K562 (cell line): ENCODE measurements around the gene PSMB7. TPM values are rescaled to one million over a fixed set of nuclear protein-coding genes. Genes with fewer than 3 reads are reported as not detected.

ENCODE experiments used
- ATAC-seq: fragments of 200-7000 bp; cut with Tn5 transposase; 3 replicates; pipeline ENCODE4 v1.9.1; 2020; ENCODE audit warnings: moderate library complexity
- BruUV-seq: library from RNA; stranded (reverse); fragments of 400-500 nt; replicated peaks from 2 replicates; lab custom pipeline; 2021; lab: Mats Ljungman, UMichigan
- CTCF ChIA-PET: fragments of 300-600 bp; formaldehyde crosslinking; extraction: SDS; loops from one replicate; lab custom pipeline; 2021; ENCODE audit warnings: low intra/inter-chr PET ratio; lab: Yijun Ruan, JAX
- POLR2A ChIA-PET: fragments of 300-600, 350-650 bp; sonication (Branson Sonifier 250); formaldehyde crosslinking; extraction: SDS; loops from one replicate; lab custom pipeline; 2021; ENCODE audit warnings: antibody characterized with exemption, inconsistent platforms; lab: Yijun Ruan, JAX
- DNase-seq, 4 experiments: peaks; one replicate each; pipeline versions ENCODE4 v3.0.0 to v3.0.0-alpha.2; 2011 to 2018; ENCODE audit warnings: low spot score in 3 of 4, mixed read lengths in 3 of 4; ENCODE audit errors: extremely low read depth in 1 of 4
- FAIRE-seq: peaks from 2 replicates; lab custom pipeline; 2011; peaks lifted over from hg19 to GRCh38; lab: Jason Lieb, UNC
- H2AFZ ChIP-seq: 2 replicates; pipeline ENCODE4 v1.6.0; 2011; ENCODE audit warnings: low read depth, low read length, control low read depth, inconsistent platforms
- H3K27ac ChIP-seq: fragments of 200-600 bp; 3 replicates; pipeline ENCODE4 v1.8.0; 2011; ENCODE audit warnings: low read depth, mild to moderate bottlenecking, control low read depth, inconsistent platforms, low read length, moderate library complexity, mixed read lengths; ENCODE audit errors: extremely low read depth
- H3K27me3 ChIP-seq, 2 experiments: fragments of 300-600 bp in 1 of 2; 2 replicates in 1 of 2; 3 replicates in 1 of 2; pipeline versions ENCODE4 v1.6.0 to v1.8.0; 2011; ENCODE audit warnings: inconsistent platforms in 2 of 2, low read length in 2 of 2, mild to moderate bottlenecking in 1 of 2, mixed read lengths in 1 of 2, moderate library complexity in 1 of 2; ENCODE audit not compliant: control insufficient read depth in 2 of 2, insufficient read depth in 2 of 2
- H3K36me3 ChIP-seq: fragments of 300-600 bp; 3 replicates; pipeline ENCODE4 v1.8.0; 2011; ENCODE audit warnings: mild to moderate bottlenecking, low read length, inconsistent platforms; ENCODE audit not compliant: control insufficient read depth, insufficient read depth
- H3K4me1 ChIP-seq, 2 experiments: fragments of 200-600 bp in 1 of 2; replicated peaks in 1 of 2; 2 replicates in 1 of 2; 3 replicates in 1 of 2; pipeline versions ENCODE4 v1.5.1 to v1.8.0; 2011; ENCODE audit warnings: inconsistent platforms in 2 of 2, low read length in 2 of 2, mild to moderate bottlenecking in 1 of 2, mixed read lengths in 1 of 2, moderate library complexity in 1 of 2; ENCODE audit not compliant: control insufficient read depth in 2 of 2, insufficient read depth in 2 of 2
- H3K4me2 ChIP-seq: 2 replicates; pipeline ENCODE4 v1.6.1; 2011; ENCODE audit warnings: low read length, control low read depth, inconsistent platforms, mixed read lengths; ENCODE audit not compliant: insufficient read depth
- H3K4me3 ChIP-seq: fragments of 200-600 bp; sonication (generic), shearing (Covaris generic); 2 replicates; pipeline ENCODE4 v1.5.1; 2016; ENCODE audit warnings: control low read depth, inconsistent platforms
- H3K79me2 ChIP-seq: fragments of 200-600 bp; 3 replicates; pipeline ENCODE4 v1.8.0; 2011; ENCODE audit warnings: low read length, inconsistent platforms; ENCODE audit not compliant: control insufficient read depth, insufficient read depth
- H3K9ac ChIP-seq, 2 experiments: 2 replicates each; pipeline versions ENCODE4 v1.6.0 to v1.6.1; 2011; ENCODE audit warnings: low read depth in 2 of 2, low read length in 2 of 2, control low read depth in 1 of 2, inconsistent platforms in 1 of 2, mild to moderate bottlenecking in 1 of 2, mixed read lengths in 1 of 2; ENCODE audit not compliant: insufficient read depth in 1 of 2
- H3K9me1 ChIP-seq: one replicate; pipeline ENCODE4 v1.6.0; 2011; ENCODE audit warnings: inconsistent platforms, mild to moderate bottlenecking, low read length, moderate library complexity; ENCODE audit not compliant: control insufficient read depth, insufficient read depth
- H3K9me3 ChIP-seq: replicated peaks from 2 replicates; pipeline ENCODE4 v1.5.1; 2011; ENCODE audit warnings: low read depth, low read length, inconsistent platforms; ENCODE audit not compliant: control insufficient read depth, insufficient read depth
- H4K20me1 ChIP-seq: replicated peaks from 2 replicates; pipeline ENCODE4 v1.6.1; 2011; ENCODE audit warnings: low read length, inconsistent platforms, mixed read lengths; ENCODE audit not compliant: control insufficient read depth, insufficient read depth
- BRCA1 ChIP-seq, 2 experiments: fragments of 450-650 bp in 1 of 2; sonication (generic) in 1 of 2; formaldehyde crosslinking in 1 of 2; IDR thresholded peaks; 2 replicates each; pipeline versions ENCODE4 v1.5.0 to v1.6.1; 2017 to 2020; ENCODE audit warnings: mild to moderate bottlenecking in 1 of 2, missing genetic modification reagents in 1 of 2
- CAMTA2 ChIP-seq: fragments of 250-450 bp; sonication (Bioruptor Pico); conservative IDR thresholded peaks from 2 replicates; pipeline ENCODE4 v1.5.1; 2022
- DMBX1 ChIP-seq: fragments of 250-450 bp; sonication (Bioruptor Pico); IDR thresholded peaks from 2 replicates; pipeline ENCODE4 v1.8.0; 2022; ENCODE audit warnings: inconsistent platforms, mild to moderate bottlenecking, moderate library complexity, borderline replicate concordance
- ESRRA ChIP-seq: fragments of 450-650 bp; IDR thresholded peaks from 2 replicates; pipeline ENCODE4 v1.6.1; 2014; ENCODE audit warnings: low read depth, mild to moderate bottlenecking, moderate library complexity, borderline replicate concordance
- HNRNPL ChIP-seq: fragments of 200-400 bp; formaldehyde crosslinking; IDR thresholded peaks from 2 replicates; pipeline ENCODE4 v1.6.1; 2017; ENCODE audit warnings: low read depth, mild to moderate bottlenecking, low read length
- RBM22 ChIP-seq: fragments of 200-400 bp; formaldehyde crosslinking; IDR thresholded peaks from 2 replicates; pipeline ENCODE4 v1.6.1; 2018; ENCODE audit warnings: low read length, low read depth; ENCODE audit not compliant: poor library complexity, severe bottlenecking
- STAT5B ChIP-seq: fragments of 250-450 bp; sonication (Bioruptor Pico); IDR thresholded peaks from 2 replicates; pipeline ENCODE4 v1.8.0; 2021; ENCODE audit warnings: mild to moderate bottlenecking, inconsistent platforms
- TAF9B ChIP-seq: fragments of 450-650 bp; IDR thresholded peaks from 2 replicates; pipeline ENCODE4 v1.6.1; 2018; ENCODE audit warnings: mild to moderate bottlenecking; ENCODE audit not compliant: partially characterized antibody
- ZBTB17 ChIP-seq: fragments of 450-650 bp; formaldehyde crosslinking; IDR thresholded peaks from 2 replicates; pipeline ENCODE4 v1.4.0; 2020; ENCODE audit warnings: mild to moderate bottlenecking
- ZBTB26 ChIP-seq: fragments of 450-650 bp; formaldehyde crosslinking; IDR thresholded peaks from 2 replicates; pipeline ENCODE4 v1.4.0; 2022; ENCODE audit warnings: missing genetic modification characterization
- ZNF140 ChIP-seq: fragments of 250-450 bp; sonication (Bioruptor Pico); IDR thresholded peaks from 2 replicates; pipeline ENCODE4 v1.8.0; 2021; ENCODE audit warnings: moderate library complexity, mild to moderate bottlenecking, inconsistent platforms
- ZNF311 ChIP-seq: fragments of 250-450 bp; sonication (Bioruptor Pico); IDR thresholded peaks from 2 replicates; pipeline ENCODE4 v1.4.0; 2020; ENCODE audit warnings: mild to moderate bottlenecking, moderate library complexity
- ZNF512 ChIP-seq: IDR thresholded peaks from 2 replicates; pipeline ENCODE4 v1.6.1; 2016; ENCODE audit warnings: missing genetic modification characterization, missing compliant biosample characterization
- ZNF766 ChIP-seq: fragments of 200-800 bp; sonication (Bioruptor generic); conservative IDR thresholded peaks from 2 replicates; pipeline ENCODE4 v1.6.1; 2016; ENCODE audit warnings: missing genetic modification characterization, missing compliant biosample characterization
- WGBS: fragments of 100-300 bp; shearing (Covaris generic); methylation state at CpG from one replicate; pipeline ENCODE4 v1.1.6; 2016; ENCODE audit warnings: low coverage, mixed read lengths; ENCODE audit not compliant: insufficient coverage; ENCODE audit errors: missing lambda C conversion rate; 5-methylcytosine and 5-hydroxymethylcytosine counted together
- in situ Hi-C: fragments of 300-500 bp; cut with MboI; formaldehyde crosslinking; loops from 4 replicates; pipeline ENCODE4 v1.15.0; 2018; ENCODE audit warnings: inconsistent platforms, mixed read lengths
- intact Hi-C: fragments of 100-400 bp; cut with micrococcal nuclease; formaldehyde crosslinking; loops from 2 replicates; pipeline ENCODE4 v1.14.2; 2022
- polyA plus RNA-seq, 8 experiments: library from polyadenylated mRNA; depleted of rRNA in 4 of 8; stranded (reverse) in 5 of 8; unstranded in 3 of 8; fragments of >200 nt; fragmentation: Nextera tagmentation in 2 of 8; fragmentation: Illumina TruSeq in 1 of 8; extraction: Ambion mirVana in 2 of 8; extraction: Trizol in 1 of 8; gene quantifications; 2 replicates each; pipeline versions ENCODE4 v1.2.1 to v1.2.3, GENCODE V29; 2011 to 2014; ENCODE audit warnings: inconsistent platforms in 1 of 8, missing spikeins in 1 of 8
- total RNA-seq, 7 experiments: library from RNA; depleted of rRNA in 6 of 7; stranded (reverse); fragments of >200 nt in 6 of 7; fragmentation: Illumina TruSeq in 2 of 7; extraction: Trizol in 2 of 7; gene quantifications; 2 replicates each; pipeline versions ENCODE4 v1.2.1 to v1.2.3, GENCODE V29; 2011 to 2021; ENCODE audit warnings: low replicate concordance in 1 of 7

The PSMB7 gene
- total and polyA plus RNA-seq, 9 of the 15 experiments (the other 6 are each of a cell fraction or from before 2014, with no cell fraction given), result 321 to 978 (median 407) TPM

DNA sequence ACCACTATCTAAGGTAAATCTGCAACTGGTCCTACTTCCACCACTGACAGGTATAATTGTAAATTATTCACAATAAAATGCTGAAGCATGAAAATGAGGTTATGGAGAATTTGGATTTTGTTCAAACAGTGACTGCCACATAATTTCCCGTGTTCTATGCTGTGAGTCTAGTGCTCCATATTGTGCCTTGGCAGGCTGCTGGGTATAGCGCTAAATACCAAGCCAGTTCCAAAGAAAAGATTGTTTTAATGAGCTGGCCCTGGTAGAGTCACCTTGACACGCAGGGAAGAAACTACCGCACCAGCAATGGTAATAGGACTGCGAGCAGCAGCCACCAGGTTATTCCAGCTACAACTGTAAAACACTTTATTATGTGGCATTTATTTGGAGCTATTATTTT lies 30.4 kb downstream of the PSMB7 start:
- no TSS peak for BruUV-seq
- Histone ChIP-seq H3K36me3 (peaks cover 56% of the 10 kb centered on the region), H3K9me3 (no peaks in the 10 kb centered on the region), H3K4me2 (no peak overlapping the region), H3K9me1 (no peaks in the 10 kb centered on the region), H2AFZ (no peak overlapping the region), H3K79me2 (peaks cover 75% of the 10 kb centered on the region), H3K9ac (no peak overlapping the region), H3K27me3 (no peaks in the 10 kb centered on the region), H3K27ac (no peak overlapping the region), H4K20me1 (no peaks in the 10 kb centered on the region), H3K4me1 (peaks cover 17 to 41% of the 10 kb centered on the region in 2 experiments), H3K4me3 (no peak overlapping the region)
- in situ Hi-C loops, result no loop called here
- ATAC-seq (no peak), DNase-seq (no peak), FAIRE-seq (no peak)
- ChIA-PET CTCF (no interaction called here), POLR2A (interaction anchor here (0.6 to 2.3 kb wide), 4 partner anchors 8 to 14 kb away, joined by 3 to 10 read pairs (median 4); no protein-coding TSS in a partner anchor)
- TF ChIP-seq ZNF512 (tag), result no peak
- no peak for TF ChIP-seq HNRNPL
- no peak for TF ChIP-seq ESRRA
- TF ChIP-seq ZNF140 (CRISPR knock-in tag), result no peak
- TF ChIP-seq ZBTB17 (CRISPR knock-in tag), result no peak
- no peak for TF ChIP-seq ZNF311 (CRISPR knock-in tag)
- no peak for TF ChIP-seq BRCA1 (IDR thresholded peaks at IDR 0.05)
- TF ChIP-seq BRCA1 (CRISPR knock-in tag; IDR thresholded peaks at IDR 0.05), result no peak
- TF ChIP-seq TAF9B, result no peak
- no peak for TF ChIP-seq RBM22
- no peak for TF ChIP-seq ZNF766 (CRISPR knock-in tag)
- no peak for TF ChIP-seq DMBX1 (CRISPR knock-in tag)
- no peak for TF ChIP-seq STAT5B (CRISPR knock-in tag)
- TF ChIP-seq CAMTA2 (CRISPR knock-in tag), result no peak
- TF ChIP-seq ZBTB26 (CRISPR knock-in tag), result no peak
- intact Hi-C loops, result loop anchor here (5.0 kb wide), 1 partner anchor 253 kb away; no protein-coding TSS in a partner anchor
- 97% methylated on average over 5 of the region's 5 CpGs for WGBS
